Endothelial cell of umbilical vein (primary cell): Measurements from ENCODE around the gene MGST3. TPM values are rescaled to one million over a fixed set of nuclear protein-coding genes. Genes with fewer than 3 reads are reported as not detected.

Experiments
- BruUV-seq: library from RNA; stranded (reverse); fragments of 400-500 nt; replicated peaks from 2 replicates; lab custom pipeline; 2021; lab: Mats Ljungman, UMichigan
- CTCF ChIA-PET: fragments of 300-600, 350-600 bp; sonication (Branson Sonifier 250); formaldehyde crosslinking; loops from one replicate; lab custom pipeline; 2021; ENCODE audit warnings: antibody characterized with exemption, inconsistent platforms; lab: Charles Lee
- POLR2A ChIA-PET: fragments of 300-600, 350-600 bp; sonication (Branson Sonifier 250); formaldehyde crosslinking; loops from one replicate; lab custom pipeline; 2021; ENCODE audit warnings: antibody characterized with exemption, inconsistent platforms; lab: Charles Lee
- DNase-seq: peaks from one replicate; pipeline ENCODE4 v3.0.0-alpha.2; 2011; ENCODE audit warnings: low read depth, low spot score
- FAIRE-seq: peaks from 2 replicates; lab custom pipeline; 2011; peaks lifted over from hg19 to GRCh38; lab: Jason Lieb, UNC
- H2AFZ ChIP-seq: 2 replicates; pipeline ENCODE4 v1.6.0; 2012; ENCODE audit warnings: low read depth, low read length, control low read depth, inconsistent platforms
- H3K27ac ChIP-seq: 2 replicates; pipeline ENCODE4 v1.5.1; 2011; ENCODE audit warnings: low read depth, mild to moderate bottlenecking, control low read depth, low read length, moderate library complexity; ENCODE audit not compliant: insufficient read depth
- H3K27me3 ChIP-seq, 2 experiments: 2 replicates each; pipeline versions ENCODE4 v1.6.0 to v1.6.1; 2011; ENCODE audit warnings: low read length in 2 of 2, mixed read lengths in 1 of 2; ENCODE audit not compliant: control insufficient read depth in 2 of 2, insufficient read depth in 2 of 2
- H3K36me3 ChIP-seq, 2 experiments: 2 replicates in 1 of 2; 3 replicates in 1 of 2; pipeline ENCODE4 v1.5.1; 2011; ENCODE audit warnings: low read length in 2 of 2, mild to moderate bottlenecking in 1 of 2, moderate library complexity in 1 of 2; ENCODE audit not compliant: control insufficient read depth in 2 of 2, insufficient read depth in 2 of 2; ENCODE audit errors: extremely low read depth in 1 of 2
- H3K4me1 ChIP-seq: 3 replicates; pipeline ENCODE4 v1.5.1; 2011; ENCODE audit warnings: mild to moderate bottlenecking, low read length; ENCODE audit not compliant: control insufficient read depth, insufficient read depth; ENCODE audit errors: extremely low read depth
- H3K4me2 ChIP-seq: 2 replicates; pipeline ENCODE4 v1.6.1; 2011; ENCODE audit warnings: low read length, control low read depth, mixed read lengths; ENCODE audit not compliant: insufficient read depth
- H3K4me3 ChIP-seq, 3 experiments: fragments of 200-600 bp in 1 of 3; sonication (generic), shearing (Covaris generic) in 1 of 3; replicated peaks in 1 of 3; 2 replicates each; pipeline ENCODE4 v1.5.1; 2011 to 2016; ENCODE audit warnings: control low read depth in 3 of 3, low read length in 3 of 3, mild to moderate bottlenecking in 2 of 3, inconsistent platforms in 1 of 3, low read depth in 1 of 3, moderate library complexity in 1 of 3; ENCODE audit not compliant: insufficient read depth in 1 of 3
- H3K79me2 ChIP-seq: 2 replicates; pipeline ENCODE4 v1.6.0; 2012; ENCODE audit warnings: low read length, inconsistent platforms; ENCODE audit not compliant: control insufficient read depth, insufficient read depth
- H3K9ac ChIP-seq: replicated peaks from 2 replicates; pipeline ENCODE3; 2011; ENCODE audit warnings: low read length, control low read depth; ENCODE audit not compliant: insufficient read depth; ENCODE audit errors: extremely low read depth
- H3K9me1 ChIP-seq: replicated peaks from 3 replicates; pipeline ENCODE4 v1.6.0; 2011; ENCODE audit warnings: mild to moderate bottlenecking, low read length; ENCODE audit not compliant: control insufficient read depth, insufficient read depth; ENCODE audit errors: extremely low read depth
- H3K9me3 ChIP-seq: replicated peaks from 2 replicates; pipeline ENCODE4 v1.5.1; 2012; ENCODE audit warnings: low read length, inconsistent platforms; ENCODE audit not compliant: control insufficient read depth, insufficient read depth
- H4K20me1 ChIP-seq: replicated peaks from 2 replicates; pipeline ENCODE3; 2011; ENCODE audit warnings: mild to moderate bottlenecking, low read length; ENCODE audit not compliant: control insufficient read depth, insufficient read depth; ENCODE audit errors: extremely low read depth
- EZH2 ChIP-seq: IDR thresholded peaks from 2 replicates; pipeline ENCODE4 v1.6.1; 2012; ENCODE audit warnings: borderline replicate concordance, low read depth, mild to moderate bottlenecking, moderate library complexity, low read length, inconsistent platforms; ENCODE audit not compliant: severe bottlenecking
- FOS ChIP-seq: IDR thresholded peaks from 2 replicates; pipeline ENCODE4 v1.6.1; 2011; ENCODE audit warnings: mild to moderate bottlenecking, low read length, moderate library complexity, borderline replicate concordance; ENCODE audit not compliant: insufficient read depth
- GATA2 ChIP-seq: IDR thresholded peaks from 2 replicates; pipeline ENCODE4 v1.7.0; 2011; ENCODE audit warnings: low read depth, mild to moderate bottlenecking, moderate library complexity, mixed read lengths, low read length; ENCODE audit not compliant: insufficient read length, insufficient read depth
- MYC ChIP-seq: IDR thresholded peaks from one replicate; pipeline ENCODE4 v1.6.1; 2011; ENCODE audit warnings: mild to moderate bottlenecking, low read depth, low read length
- POLR2A ChIP-seq: IDR thresholded peaks from 2 replicates; pipeline ENCODE4 v1.6.1; 2012; ENCODE audit warnings: low read depth, mild to moderate bottlenecking, control low read depth, low read length
- POLR2AphosphoS5 ChIP-seq: IDR thresholded peaks from 2 replicates; pipeline ENCODE4 v1.6.1; 2012; ENCODE audit warnings: low read depth, mild to moderate bottlenecking, control low read depth, low read length, moderate library complexity; ENCODE audit not compliant: insufficient read depth
- dilution Hi-C: fragments of 300-500 bp; cut with MboI; formaldehyde crosslinking; loops from one replicate; pipeline ENCODE4 v1.15.0; 2019; ENCODE audit warnings: low sequenced_read_pairs; ENCODE audit not compliant: extremely low pct_ligation_motif_present
- intact Hi-C: fragments of 100-400 bp; cut with micrococcal nuclease; formaldehyde crosslinking; loops from one replicate; pipeline ENCODE4 v1.10.0; 2022
- polyA plus RNA-seq, 4 experiments: library from polyadenylated mRNA; depleted of rRNA in 3 of 4; stranded (reverse) in 3 of 4; unstranded in 1 of 4; fragments of >200 nt; gene quantifications; 2 replicates each; pipeline versions ENCODE4 v1.2.1 to v1.2.3, GENCODE V29; 2011 to 2012; ENCODE audit warnings: missing spikeins in 1 of 4
- total RNA-seq: library from RNA; stranded (reverse); gene quantifications from 2 replicates; pipeline ENCODE4 v1.2.3, GENCODE V29; 2021
- TF ChIP-seq, protein P1 (sequence below): IDR thresholded peaks from 2 replicates; pipeline ENCODE4 v1.6.1; 2011; ENCODE audit not compliant: insufficient read depth, insufficient read length
- TF ChIP-seq, protein P2 (sequence below), 2 donors: IDR thresholded peaks; 1 replicate in 1 of 2; 2 replicates in 1 of 2; pipeline ENCODE4 v1.5.1; 2011; ENCODE audit warnings: low read length in 2 of 2, mild to moderate bottlenecking in 2 of 2, moderate library complexity in 2 of 2, control low read depth in 1 of 2, inconsistent platforms in 1 of 2, low read depth in 1 of 2; ENCODE audit not compliant: insufficient read depth in 1 of 2; ENCODE audit errors: extremely low read depth in 1 of 2

The MGST3 gene
- total and polyA plus RNA-seq, 2 donors (not counting 3 experiments of a cell fraction or from before 2014, with no cell fraction given) = 164 to 288 TPM

DNA sequence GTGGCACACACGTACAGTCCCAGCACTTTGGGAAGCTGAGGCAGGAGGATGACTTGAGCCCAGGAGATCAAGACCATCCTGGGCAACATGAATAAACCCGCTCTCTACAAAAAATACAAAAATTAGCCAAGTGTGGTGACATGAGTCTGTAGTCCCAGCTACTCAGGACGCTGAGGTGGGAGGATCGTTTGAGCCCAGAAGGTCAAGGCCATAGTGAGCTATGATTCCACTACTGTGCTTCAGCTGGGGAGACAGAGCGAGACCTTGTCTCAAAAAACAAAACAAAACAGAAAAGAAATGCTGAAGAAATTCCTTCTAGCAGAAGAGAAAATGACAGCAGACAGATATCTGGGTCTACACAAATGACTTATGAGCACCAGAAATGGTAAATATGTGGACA, 57.0 kb downstream of the MGST3 start:
- Histone ChIP-seq H3K79me2 (peaks cover 21% of the 10 kb centered on the region), H2AFZ (no peak overlapping the region), H4K20me1 (no peaks in the 10 kb centered on the region), H3K4me1 (no peaks in the 10 kb centered on the region), H3K27me3 (no peaks in the 10 kb centered on the region), H3K4me2 (no peak overlapping the region), H3K36me3 (peaks cover 0 to 2% of the 10 kb centered on the region in 2 experiments), H3K9ac (no peak overlapping the region), H3K4me3 (no peak overlapping the region), H3K9me1 (no peaks in the 10 kb centered on the region), H3K27ac (no peak overlapping the region), H3K9me3 (no peaks in the 10 kb centered on the region)
- BruUV-seq = no TSS peak
- intact Hi-C loops (no loop called here), dilution Hi-C loops (no loop called here)
- CTCF ChIA-PET = no interaction called here
- POLR2A ChIA-PET = no interaction called here
- DNase-seq (no peak), FAIRE-seq (no peak)
- TF ChIP-seq MYC = no peak
- TF ChIP-seq, protein P1, sequence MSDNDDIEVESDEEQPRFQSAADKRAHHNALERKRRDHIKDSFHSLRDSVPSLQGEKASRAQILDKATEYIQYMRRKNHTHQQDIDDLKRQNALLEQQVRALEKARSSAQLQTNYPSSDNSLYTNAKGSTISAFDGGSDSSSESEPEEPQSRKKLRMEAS = no peak
- TF ChIP-seq POLR2AphosphoS5 = no peak
- no peak for TF ChIP-seq POLR2A
- no peak for TF ChIP-seq FOS
- TF ChIP-seq EZH2 = no peak
- TF ChIP-seq, protein P2, sequence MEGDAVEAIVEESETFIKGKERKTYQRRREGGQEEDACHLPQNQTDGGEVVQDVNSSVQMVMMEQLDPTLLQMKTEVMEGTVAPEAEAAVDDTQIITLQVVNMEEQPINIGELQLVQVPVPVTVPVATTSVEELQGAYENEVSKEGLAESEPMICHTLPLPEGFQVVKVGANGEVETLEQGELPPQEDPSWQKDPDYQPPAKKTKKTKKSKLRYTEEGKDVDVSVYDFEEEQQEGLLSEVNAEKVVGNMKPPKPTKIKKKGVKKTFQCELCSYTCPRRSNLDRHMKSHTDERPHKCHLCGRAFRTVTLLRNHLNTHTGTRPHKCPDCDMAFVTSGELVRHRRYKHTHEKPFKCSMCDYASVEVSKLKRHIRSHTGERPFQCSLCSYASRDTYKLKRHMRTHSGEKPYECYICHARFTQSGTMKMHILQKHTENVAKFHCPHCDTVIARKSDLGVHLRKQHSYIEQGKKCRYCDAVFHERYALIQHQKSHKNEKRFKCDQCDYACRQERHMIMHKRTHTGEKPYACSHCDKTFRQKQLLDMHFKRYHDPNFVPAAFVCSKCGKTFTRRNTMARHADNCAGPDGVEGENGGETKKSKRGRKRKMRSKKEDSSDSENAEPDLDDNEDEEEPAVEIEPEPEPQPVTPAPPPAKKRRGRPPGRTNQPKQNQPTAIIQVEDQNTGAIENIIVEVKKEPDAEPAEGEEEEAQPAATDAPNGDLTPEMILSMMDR (IDR thresholded peaks at IDR 0.05; ENCODE audit: extremely low read depth in 1 of 2, insufficient read depth in 1 of 2, low read depth in 1 of 2, low read length in 2 of 2) = no peak
- no peak for TF ChIP-seq GATA2
